Activated CD8-positive, alpha-beta memory T cell treated with anti-CD3 and anti-CD28 coated beads for 4 hours (primary cell): Measurements from ENCODE around the gene PNPLA6.

Experiments
- DNase-seq, 2 donors: peaks; one replicate each; pipeline ENCODE4 v3.0.0-alpha.2; 2020; ENCODE audit warnings: low read depth in 2 of 2

PNPLA6 gene

GRCh38 chr19:7600721-7601120, 65.2 kb downstream of the PNPLA6 start:
- no peak for DNase-seq

GRCh38 chr19:7602240-7602934, 66.9 kb downstream of the PNPLA6 start:
- no peak for DNase-seq

DNA sequence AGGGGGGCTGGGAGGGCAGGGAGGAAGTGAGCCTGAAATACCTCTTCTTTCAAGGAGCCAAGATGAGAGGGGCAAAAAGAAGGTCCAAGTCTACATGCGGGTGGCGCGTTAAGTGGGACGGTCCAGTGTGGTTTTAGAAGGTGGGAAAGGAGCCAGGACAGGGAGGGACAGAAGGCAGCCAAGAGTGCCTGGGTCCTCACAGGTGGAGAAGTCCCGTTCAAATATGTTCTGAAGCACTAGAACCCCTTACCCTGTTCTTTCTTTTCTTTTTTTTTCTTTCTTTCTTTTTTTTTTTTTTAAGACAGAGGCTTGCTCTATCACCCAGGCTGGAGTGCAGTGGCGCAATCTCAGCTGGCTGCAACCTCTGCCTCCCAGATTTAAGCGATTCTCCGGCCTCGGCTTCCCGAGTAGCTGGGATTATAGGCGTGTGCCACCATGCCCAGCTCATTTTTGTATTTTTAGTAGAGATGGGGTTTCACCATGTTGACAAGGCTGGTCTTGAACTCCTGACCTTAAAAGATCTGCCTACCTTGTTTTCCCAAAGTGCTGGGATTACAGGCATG, 67.5 kb downstream of the PNPLA6 start:
- no peak for DNase-seq

GRCh38 chr19:7603919-7604318, 68.4 kb downstream of the PNPLA6 start:
- DNase-seq: no peak

- DNase-seq: no peak
Measured at GRCh38 chr19:7605490-7606222, 70.1 kb downstream of the PNPLA6 start.

GRCh38 chr19:7606289-7606688, 70.8 kb downstream of the PNPLA6 start:
- DNase-seq: no peak

GRCh38 chr19:7607212-7607873, 71.8 kb downstream of the PNPLA6 start:
- no peak for DNase-seq

DNA sequence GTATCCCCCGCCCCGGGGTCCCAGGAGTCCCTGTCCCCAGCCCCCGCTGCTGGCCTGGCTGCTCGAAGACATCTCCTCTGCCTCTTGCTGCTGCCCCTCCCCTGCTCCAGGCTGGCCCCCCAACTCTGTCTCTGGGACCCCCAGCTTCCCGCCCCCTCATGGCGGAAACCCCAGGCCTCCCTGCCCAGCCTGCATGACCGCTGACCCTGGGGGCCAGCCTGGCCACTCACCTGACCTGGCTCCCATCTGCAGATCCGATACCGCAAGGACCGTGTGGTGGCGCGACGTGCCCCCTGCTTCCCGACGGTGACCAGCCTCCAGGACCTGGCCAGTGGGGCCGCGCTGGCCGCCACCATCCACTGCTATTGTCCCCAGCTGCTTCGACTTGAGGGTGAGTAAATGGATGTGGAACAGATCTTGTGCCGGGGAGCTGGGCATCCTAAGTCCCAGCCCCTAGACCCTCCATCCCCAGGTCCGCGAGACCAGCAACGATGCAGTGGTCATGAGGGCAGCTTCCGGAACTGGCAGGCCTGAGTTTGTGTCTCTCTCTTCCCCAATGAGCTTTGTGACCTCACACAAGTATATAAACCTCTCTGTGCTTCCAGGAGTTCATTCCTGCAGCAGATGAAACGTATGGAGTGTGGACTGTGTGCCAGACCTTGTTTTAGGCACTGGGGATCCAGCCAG, 72.5 kb downstream of the PNPLA6 start:
- DNase-seq: no peak

- DNase-seq: no peak
Measured at GRCh38 chr19:7610491-7611240, 75.1 kb downstream of the PNPLA6 start.
